ENCODE results near the gene VAV1. TPM values are rescaled to one million over a fixed set of nuclear protein-coding genes. Genes with fewer than 3 reads are reported as not detected.

The VAV1 gene
- total and polyA plus RNA-seq, 2 of the 8 experiments (the other 6 are each of a cell fraction or from before 2014, with no cell fraction given): 0.21 to 0.22 TPM

DNA sequence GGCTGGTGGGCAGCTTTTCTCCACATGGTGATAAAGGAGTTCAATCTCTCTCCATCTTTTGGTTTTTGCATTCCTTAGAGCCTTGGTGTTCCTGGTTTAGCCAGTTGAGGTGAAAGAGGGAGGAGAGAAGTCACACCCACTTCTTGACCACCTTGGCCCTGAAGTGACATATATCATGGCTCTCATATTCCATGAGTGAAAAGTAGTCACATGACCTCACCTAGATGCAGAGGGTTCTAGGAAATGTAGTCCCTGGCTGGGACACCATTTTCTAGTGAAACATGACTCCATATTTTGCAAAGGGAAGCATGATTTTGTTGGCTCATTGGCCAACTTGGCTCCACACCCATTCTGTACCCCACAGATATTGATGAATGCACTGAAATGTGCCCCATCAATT, 130.9 kb downstream of the VAV1 start:
- no peak overlapping the region for H3K56ac ChIP-seq (replicated peaks; ENCODE audit: insufficient read length, low read depth, low read length)
- H4K5ac ChIP-seq (ENCODE audit: insufficient read length, low read depth, low read length): no peak overlapping the region
- H3K4me3 ChIP-seq (ENCODE audit: extremely low read depth in 1 of 4, insufficient read depth in 2 of 4, low read depth in 3 of 4, low read length in 4 of 4): no peak overlapping the region
- no peaks in the 10 kb centered on the region for H3K79me2 ChIP-seq (ENCODE audit: control insufficient read depth in 1 of 2, insufficient read depth in 2 of 2, low read length in 2 of 2)
- H2BK5ac ChIP-seq (ENCODE audit: low read depth, low read length): no peak overlapping the region
- no peak overlapping the region for H2AK5ac ChIP-seq (ENCODE audit: low read depth, low read length)
- no peaks in the 10 kb centered on the region for H3K79me1 ChIP-seq (ENCODE audit: low read depth, low read length)
- no peaks in the 10 kb centered on the region for H3K27me3 ChIP-seq (replicated peaks in 1 of 4; ENCODE audit: control insufficient read depth in 3 of 4, extremely low read depth in 1 of 4, insufficient read depth in 3 of 4, low read length in 3 of 4)
- H3K23ac ChIP-seq (ENCODE audit: insufficient read length): no peak overlapping the region
- no peak overlapping the region for H3K4ac ChIP-seq (replicated peaks; ENCODE audit: insufficient read length, low read depth, low read length)
- no peak overlapping the region for H3K4me2 ChIP-seq (ENCODE audit: insufficient read depth in 1 of 2, low read depth in 2 of 2, low read length in 2 of 2)
- H3K27ac ChIP-seq (ENCODE audit: low read depth, low read length): no peak overlapping the region
- H2BK15ac ChIP-seq (ENCODE audit: low read length): no peak overlapping the region
- FAIRE-seq (no peak), DNase-seq (ENCODE audit: low read depth in 1 of 2, low spot score in 2 of 2) (no peak)
- no peak overlapping the region for H3K9ac ChIP-seq (replicated peaks in 1 of 4; ENCODE audit: extremely low read depth in 1 of 4, low read depth in 3 of 4, low read length in 3 of 4)
- no peak overlapping the region for H2AFZ ChIP-seq (ENCODE audit: low read length)
- H3K4me1 ChIP-seq (replicated peaks in 1 of 4; ENCODE audit: control insufficient read depth in 3 of 4, insufficient read depth in 4 of 4, low read length in 3 of 4): no peaks in the 10 kb centered on the region
- H2BK12ac ChIP-seq (ENCODE audit: low read depth, low read length): no peak overlapping the region
- H3K18ac ChIP-seq (ENCODE audit: extremely low read depth, low read length): no peak overlapping the region
- H3K23me2 ChIP-seq (ENCODE audit: low read depth, low read length): no peaks in the 10 kb centered on the region
- H3K36me3 ChIP-seq (ENCODE audit: control insufficient read depth in 2 of 4, insufficient read depth in 4 of 4, low read length in 3 of 4): no peaks in the 10 kb centered on the region
- H3K9me3 ChIP-seq (ENCODE audit: insufficient read depth in 2 of 2, low read depth in 1 of 2, low read length in 1 of 2): peaks cover 67 to 79% of the 10 kb centered on the region in 2 experiments
- ChIA-PET POLR2A (ENCODE audit: partially characterized antibody) (no interaction called here), CTCF (ENCODE audit: partially characterized antibody) (no interaction called here)
- H4K8ac ChIP-seq (ENCODE audit: extremely low read depth, insufficient read depth, low read length): no peak overlapping the region
- no peak overlapping the region for H4K91ac ChIP-seq (replicated peaks; ENCODE audit: insufficient read length, low read length)
- H2BK120ac ChIP-seq (replicated peaks; ENCODE audit: low read depth, low read length): no peak overlapping the region
- H3K14ac ChIP-seq (ENCODE audit: insufficient read length): no peak overlapping the region
- H4K20me1 ChIP-seq (replicated peaks in 1 of 2; ENCODE audit: control insufficient read depth in 1 of 2, insufficient read depth in 2 of 2, low read length in 2 of 2): no peaks in the 10 kb centered on the region
- H2BK20ac ChIP-seq (ENCODE audit: low read length): no peak overlapping the region
- TF ChIP-seq ATF3 (IDR thresholded peaks at IDR 0.05; ENCODE audit: insufficient read depth, low read depth, low read length) (no peak), TAF7 (optimal IDR thresholded peaks at IDR 0.05; ENCODE audit: borderline replicate concordance, low read depth, low read length) (no peak), POU5F1 (IDR thresholded peaks at IDR 0.05; ENCODE audit: low read depth, low read length) (no peak)

All from H1 (cell line).